DMS153 treated with DMSO at 0.1 percent for 48 hours (cell line): Measurements from ENCODE around the gene LACRT.
"Not testable (repeated sequence)": the region's sequence is repeated elsewhere in the genome, so short reads cannot be mapped to it uniquely, and the experiment has no call there.

Source experiments
- DNase-seq: peaks from one replicate; lab custom pipeline; 2025; ENCODE audit not compliant: unreplicated experiment; lab: John Stamatoyannopoulos, UW

LACRT gene

GRCh38 chr12:54641089-54641488, 6.4 kb upstream of the LACRT start:
- no peak for DNase-seq

DNA sequence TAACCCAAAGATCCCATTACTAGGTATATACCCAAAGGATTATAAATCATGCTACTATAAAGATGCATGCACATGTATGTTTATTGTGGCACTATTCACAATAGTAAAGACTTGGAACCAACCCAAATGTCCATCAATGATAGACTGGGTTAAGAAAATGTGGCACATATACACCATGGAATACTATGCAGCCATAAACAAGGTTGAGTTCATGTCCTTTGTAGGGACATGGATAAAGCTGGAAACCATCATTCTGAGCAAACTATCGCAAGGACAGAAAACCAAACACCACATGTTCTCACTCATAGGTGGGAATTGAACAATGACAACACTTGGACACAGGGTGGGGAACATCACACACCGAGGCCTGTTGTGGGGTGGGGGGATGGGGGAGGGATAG, 4.4 kb upstream of the LACRT start:
- DNase-seq: not testable (repeated sequence)

DNA sequence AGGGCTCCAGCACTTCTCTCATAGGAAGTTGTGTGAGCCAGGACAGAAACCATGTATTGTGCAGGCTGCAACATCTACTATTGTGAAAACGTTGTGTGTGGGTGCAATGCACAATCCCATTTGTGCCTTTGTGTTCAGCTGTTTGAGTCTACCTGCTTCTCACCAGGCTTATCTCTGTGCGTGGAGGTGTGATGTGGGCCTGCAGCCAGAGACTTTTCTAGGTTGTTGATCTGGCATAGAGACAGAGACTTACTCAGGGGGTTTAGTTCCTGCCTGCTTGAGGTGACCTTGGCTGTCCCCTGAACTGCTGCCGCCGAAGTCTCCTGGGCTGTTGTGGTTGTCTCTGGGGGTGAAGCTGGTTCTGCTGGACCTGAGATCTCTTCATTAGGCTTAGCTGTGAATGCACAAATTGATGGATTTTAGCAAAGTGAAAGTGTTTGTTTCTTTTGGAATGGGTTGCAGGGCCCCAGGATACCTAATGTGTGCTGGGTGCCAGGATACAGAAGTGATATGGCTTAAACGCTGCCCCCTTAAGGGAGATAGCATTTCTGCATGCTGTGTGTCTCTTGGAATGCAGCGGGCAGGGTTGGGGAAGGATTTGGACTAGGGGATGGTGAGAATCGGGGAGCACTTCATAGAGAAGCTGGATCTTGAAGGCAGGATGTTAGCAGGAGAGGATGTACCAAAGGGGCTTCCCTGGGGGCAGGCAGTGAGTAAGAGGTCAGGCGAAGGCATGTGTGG, 2.5 kb downstream of the LACRT start:
- DNase-seq: no peak

DNA sequence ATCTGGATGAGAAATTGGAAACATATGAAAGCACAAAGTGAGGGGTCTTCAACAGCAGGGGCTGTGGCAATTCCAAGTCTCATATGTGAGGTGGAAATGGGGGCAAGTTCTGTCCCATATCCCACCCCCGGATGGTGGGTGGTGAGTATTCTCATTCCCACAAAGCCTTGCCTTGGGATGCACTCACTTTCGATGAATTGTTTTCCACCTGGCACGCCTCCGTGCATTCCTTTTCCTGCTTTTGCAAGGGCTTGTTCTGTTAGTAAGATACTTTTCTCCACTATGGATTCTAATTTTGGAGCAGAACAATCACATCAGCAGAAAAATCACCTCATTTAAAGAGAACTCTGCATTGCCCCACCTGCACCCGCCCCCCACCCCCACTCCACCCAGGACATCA, 3.1 kb downstream of the LACRT start:
- no peak for DNase-seq

DNA sequence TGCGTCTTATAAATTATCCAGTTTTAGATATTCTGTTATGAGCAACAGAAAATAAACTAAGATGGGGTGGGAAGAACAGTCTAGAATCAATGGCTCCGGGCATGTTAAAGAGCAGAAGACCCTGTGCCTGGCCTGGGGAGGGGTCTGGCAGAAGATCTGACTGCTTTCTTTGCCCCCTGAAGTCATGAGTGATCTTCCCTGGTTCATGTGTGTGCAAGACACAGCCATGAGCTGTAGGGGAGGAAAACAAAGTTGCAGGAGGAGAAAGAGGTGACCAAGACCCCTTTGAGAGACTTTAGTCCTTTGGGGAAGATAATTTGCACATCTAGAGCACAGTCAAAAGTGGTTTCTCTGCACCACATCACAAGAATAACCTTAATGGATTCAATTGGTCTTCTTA, 4.8 kb downstream of the LACRT start:
- no peak for DNase-seq

DNA sequence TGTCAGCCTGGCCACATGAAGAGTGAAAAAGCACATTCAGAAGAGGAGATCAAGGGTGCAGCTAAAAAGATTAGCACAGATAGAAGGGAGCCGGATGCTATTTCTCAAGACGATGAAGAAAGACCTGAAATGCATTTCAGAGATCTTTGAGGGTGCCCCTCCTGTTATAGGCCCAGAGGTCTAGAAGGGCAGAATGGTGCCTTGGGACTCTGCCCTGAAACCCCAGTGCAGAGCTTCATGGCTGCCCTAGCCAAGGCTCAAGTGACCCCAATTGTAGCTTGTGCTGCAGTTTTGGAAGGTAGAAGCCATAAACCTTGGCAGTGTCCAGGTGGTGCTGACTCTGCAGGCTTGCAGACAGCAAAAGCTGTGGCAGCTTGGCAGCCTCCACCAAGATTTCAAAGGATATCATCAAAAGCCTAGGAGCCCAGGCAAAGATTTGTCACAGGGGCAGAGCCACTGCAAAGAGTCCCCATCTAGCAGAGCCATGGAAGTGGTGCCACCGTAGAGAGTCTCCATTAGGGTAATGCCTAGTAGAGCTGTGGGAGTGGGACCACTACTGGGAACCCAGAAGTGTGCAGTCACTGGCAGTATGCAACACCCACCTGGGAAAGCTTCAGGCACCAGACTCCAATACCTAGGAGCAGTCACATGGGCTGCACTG, 6.4 kb downstream of the LACRT start:
- DNase-seq: no peak

GRCh38 chr12:54627304-54627703, 7.4 kb downstream of the LACRT start:
- no peak for DNase-seq

DNA sequence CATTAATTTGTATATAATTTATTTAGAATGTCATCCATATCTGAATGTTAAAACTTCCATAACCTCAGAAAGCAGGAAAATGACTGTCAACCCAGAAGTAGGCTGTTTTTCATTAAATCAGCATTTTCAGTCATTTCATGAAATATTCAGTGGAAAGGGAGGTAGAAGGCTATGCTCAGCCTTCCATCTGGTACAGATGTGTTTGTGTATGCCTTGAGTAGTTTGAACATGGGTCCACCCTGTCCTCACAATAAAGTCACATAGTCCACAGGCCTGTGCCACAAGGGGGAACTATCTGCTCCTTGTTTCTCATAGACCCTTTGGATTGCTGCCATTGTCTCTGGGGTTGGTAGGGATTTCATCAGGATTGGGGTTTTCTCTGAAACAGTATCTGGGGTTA, 9.1 kb downstream of the LACRT start:
- no peak for DNase-seq

DNA sequence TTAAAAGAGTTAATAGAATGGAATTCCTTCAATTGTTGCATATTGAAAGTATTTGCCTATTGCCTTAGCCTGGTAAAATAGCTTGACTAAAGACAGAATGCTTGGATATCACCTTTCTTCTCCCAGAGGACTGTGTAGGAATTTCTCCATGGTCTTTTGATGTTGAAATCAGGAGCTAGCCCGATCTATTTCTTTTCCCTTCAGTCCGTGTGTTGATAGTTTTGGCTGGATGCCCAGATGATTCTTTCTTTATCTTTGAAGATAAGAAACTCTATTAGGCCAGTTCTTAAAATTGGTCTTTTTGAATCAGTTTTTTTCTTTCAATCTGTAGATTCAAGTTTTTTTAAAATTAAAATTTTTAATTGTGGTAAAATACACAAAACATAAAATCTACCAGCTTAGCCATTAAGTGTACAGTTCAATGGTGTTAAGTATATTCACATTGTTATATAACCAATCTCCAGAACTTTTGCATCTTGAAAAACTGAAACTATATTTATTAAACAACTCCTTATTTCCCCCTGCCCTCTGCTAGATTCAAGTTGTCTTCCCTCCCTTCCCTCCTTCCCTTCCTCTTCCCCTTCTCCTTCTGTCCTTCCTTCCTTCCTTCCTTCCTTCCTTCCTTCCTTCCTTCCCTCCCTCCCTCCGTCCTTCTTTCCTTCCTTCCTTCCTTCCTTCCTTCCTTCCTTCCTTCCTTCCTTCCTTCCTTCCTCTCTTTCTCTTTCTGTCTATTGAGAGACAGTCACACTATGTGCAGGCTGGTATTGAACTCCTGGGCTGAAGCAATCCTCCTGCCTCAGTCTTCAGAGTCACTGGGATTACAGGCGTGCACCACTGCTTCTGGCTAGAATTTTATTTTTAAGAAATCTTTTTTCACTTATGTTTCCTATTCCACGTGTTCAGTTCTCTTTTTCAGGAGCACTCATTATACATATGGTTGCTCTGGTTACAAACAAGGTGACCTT, 10.1 kb downstream of the LACRT start:
- DNase-seq: no peak

GRCh38 chr12:54622463-54623183, 12.1 kb downstream of the LACRT start:
- DNase-seq: no peak

DNA sequence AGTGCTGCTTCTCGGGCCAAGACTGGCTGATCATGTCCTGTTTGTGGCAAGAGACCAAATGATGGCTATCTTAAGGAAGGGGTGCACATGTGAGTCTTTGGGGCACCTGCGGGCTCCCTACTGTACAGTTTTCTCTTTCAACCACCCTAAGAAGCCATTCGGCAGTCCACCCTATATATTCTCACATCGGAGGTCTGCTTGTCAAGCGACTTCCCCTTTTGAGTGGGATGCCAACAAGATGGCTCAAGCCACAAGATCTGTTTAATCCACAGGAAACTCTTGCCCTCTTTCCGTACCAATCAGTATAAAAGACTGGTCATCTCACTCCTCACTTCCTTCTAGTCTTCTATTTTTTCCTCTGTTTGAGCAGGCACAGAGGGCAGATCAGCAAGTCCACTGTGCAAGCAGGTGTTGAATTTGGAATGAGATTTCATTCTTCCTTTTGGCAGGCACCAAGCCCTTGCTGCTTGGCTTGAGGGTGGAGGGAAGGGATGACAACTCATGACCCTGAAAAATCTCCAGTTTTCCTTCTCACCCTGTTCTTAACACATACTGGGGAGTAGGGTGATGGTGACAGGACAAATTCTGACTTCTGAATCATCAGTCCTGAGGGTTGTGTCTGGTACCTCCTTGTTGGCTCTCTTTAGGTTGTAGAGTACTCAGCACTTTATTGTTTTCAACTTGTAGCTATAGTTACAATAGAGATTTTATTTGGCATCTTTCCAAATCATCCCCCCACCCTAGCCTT, 17.6 kb downstream of the LACRT start:
- no peak for DNase-seq

- no peak for DNase-seq
These were observed 22.4 kb downstream of the LACRT start for GRCh38 chr12:54612225-54612750.

GRCh38 chr12:54611715-54612149, 23.0 kb downstream of the LACRT start:
- DNase-seq: no peak

DNA sequence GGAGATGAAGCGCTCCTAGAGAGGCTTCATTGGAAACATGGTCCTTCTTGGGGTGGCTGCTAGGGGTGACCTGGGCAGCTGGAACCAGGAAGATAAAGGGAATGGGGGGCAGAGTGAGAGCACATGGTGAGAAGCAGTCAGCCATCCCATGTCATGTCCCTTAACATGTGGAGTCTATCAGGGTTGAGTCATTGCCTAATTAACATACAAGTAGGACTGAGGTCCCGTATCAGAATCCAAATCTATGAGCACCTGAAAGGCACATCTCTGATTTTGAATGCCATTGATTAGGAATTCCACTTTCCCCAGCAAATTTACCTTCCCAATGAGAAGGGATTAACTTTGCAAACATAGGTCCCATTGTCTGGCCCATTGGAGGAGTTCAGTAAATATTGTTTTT, 25.9 kb downstream of the LACRT start:
- DNase-seq: no peak

DNA sequence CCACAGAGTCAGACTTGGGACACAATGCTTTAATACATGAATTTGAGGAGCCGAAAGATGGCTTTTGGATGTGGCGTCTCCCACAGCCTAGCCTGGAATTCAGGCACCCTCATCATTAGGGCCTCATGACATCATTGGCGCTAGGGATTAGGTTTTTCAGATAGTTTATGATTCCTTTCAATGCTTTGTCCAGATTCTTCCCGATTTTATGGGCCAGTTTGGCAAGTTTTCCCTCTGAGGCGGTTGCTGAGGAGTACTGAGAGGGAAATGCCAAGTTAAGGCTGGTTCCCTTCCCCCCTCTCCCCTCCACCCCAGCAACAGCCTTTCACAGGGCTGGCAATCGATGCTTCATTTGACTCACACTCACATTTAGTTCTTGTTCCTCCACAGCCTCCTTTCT, 26.5 kb downstream of the LACRT start:
- DNase-seq: no peak

DNA sequence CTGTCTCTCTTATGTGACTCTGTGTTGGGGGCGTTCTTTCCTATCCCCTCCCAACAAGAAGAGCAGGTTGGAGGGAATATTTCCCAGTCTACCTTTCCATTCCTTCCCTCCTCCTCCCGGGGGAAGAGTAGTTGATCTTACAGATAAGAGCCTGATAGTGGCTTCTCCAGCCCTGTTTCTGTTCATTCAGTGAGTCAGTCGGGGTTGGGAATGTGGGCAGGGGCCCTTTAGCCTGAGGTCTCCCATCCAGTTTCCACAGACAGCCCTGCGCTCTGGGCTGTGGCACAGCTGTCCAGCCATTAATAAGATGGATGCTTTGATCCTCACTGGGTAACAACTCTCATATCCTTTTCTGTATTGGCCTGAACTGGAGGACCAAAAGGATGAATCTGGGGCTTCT, 28.1 kb downstream of the LACRT start:
- no peak for DNase-seq

DNA sequence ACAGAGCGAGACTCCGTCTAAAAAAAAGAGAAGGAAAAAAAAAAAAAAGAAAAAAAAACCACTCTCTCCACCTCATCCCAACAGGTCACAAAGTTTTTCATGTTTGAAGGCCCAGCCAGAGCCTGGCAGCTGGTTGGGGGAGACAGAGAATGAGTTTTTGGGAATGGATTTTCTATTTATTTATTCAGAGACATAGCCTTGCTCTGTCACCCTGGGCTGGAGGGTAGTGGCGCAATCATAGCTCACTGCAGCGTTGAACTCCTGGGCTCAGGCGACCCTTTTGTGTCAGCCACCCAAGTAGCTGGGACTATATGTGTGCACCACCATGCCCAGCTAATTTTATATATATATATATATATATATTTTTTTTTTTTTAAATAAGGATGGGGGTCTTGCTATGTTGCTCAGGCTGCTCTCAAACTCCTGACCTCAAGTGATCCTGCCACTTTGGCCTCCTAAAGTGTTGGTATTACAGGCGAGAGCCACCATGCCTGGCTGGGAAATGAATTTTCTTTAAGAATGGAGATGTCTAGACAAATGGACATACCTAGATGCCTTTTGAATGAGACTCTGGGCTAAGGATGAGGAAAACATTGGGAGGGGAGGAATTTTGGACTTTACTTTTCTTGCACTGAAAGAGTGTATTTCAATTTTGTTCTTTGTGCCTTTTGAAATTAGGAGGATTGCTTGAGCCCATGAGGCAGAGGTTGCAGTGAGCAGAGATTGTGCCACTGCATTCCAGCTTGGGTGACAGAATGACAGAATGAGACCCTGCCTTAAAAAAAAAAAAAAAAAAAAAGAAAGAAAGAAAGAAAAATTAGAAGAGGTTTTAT, 29.3 kb downstream of the LACRT start:
- no peak for DNase-seq

GRCh38 chr12:54604436-54604835, 30.3 kb downstream of the LACRT start:
- DNase-seq: no peak

DNA sequence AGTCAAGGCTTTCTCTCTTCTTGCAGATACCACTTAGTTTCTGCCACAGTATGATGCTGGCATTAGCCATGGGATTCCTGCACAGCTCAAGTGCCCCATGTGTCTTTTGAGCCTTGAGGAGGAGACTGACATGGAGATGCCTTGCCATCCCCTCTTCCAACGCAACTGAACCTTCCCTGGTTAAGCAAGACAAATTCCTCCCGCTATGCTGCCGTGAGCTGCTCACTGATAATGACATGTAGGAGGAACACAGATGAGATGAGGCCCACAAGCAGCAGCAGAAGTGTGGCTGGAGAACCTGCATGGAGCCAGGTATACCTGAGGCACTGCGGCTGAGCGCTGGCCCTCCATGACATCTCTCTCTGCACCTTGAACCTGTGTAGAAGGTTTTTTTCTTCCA, 30.8 kb downstream of the LACRT start:
- no peak for DNase-seq
